ENCODE results near the gene ABCA3.
"Not testable (repeated sequence)": the region's sequence is repeated elsewhere in the genome, so short reads cannot be mapped to it uniquely, and the experiment has no call there.

ABCA3 gene

GRCh38 chr16:2340564-2341455 is at the start of gene ABCA3:
ABCA3 (minus strand) TSS chr16:2340728; CDS start chr16:2326466, 14,262 bp downstream.
- DNase-seq (ENCODE audit: low read depth in 1 of 2, low spot score in 1 of 2), result peak; percentile 84 to 95

GRCh38 chr16:2388875-2389433 is 48.4 kb upstream of the ABCA3 start:
- no peak for DNase-seq (ENCODE audit: low read depth in 1 of 2, low spot score in 1 of 2)

- DNase-seq (ENCODE audit: low read depth in 1 of 2, low spot score in 1 of 2), result no peak
These were observed 47.8 kb upstream of the ABCA3 start for GRCh38 chr16:2388139-2388874.

GRCh38 chr16:2386990-2387389 is 46.5 kb upstream of the ABCA3 start:
- DNase-seq (ENCODE audit: low read depth in 1 of 2, low spot score in 1 of 2), result no peak

GRCh38 chr16:2385982-2386381 is 45.5 kb upstream of the ABCA3 start:
- not testable (repeated sequence) for DNase-seq (ENCODE audit: low read depth in 1 of 2, low spot score in 1 of 2)

- no peak for DNase-seq (ENCODE audit: low read depth in 1 of 2, low spot score in 1 of 2)
These were observed 44.8 kb upstream of the ABCA3 start for GRCh38 chr16:2385190-2385836.

GRCh38 chr16:2384426-2384825 is 43.9 kb upstream of the ABCA3 start:
- DNase-seq (ENCODE audit: low read depth in 1 of 2, low spot score in 1 of 2), result no peak

- DNase-seq (ENCODE audit: low read depth in 1 of 2, low spot score in 1 of 2), result no peak
These were observed 43.0 kb upstream of the ABCA3 start for GRCh38 chr16:2383501-2383900.

GRCh38 chr16:2374644-2375043 is 34.1 kb upstream of the ABCA3 start:
- no peak for DNase-seq (ENCODE audit: low read depth in 1 of 2, low spot score in 1 of 2)

- DNase-seq (ENCODE audit: low read depth in 1 of 2, low spot score in 1 of 2), result no peak
These were observed 32.6 kb upstream of the ABCA3 start for GRCh38 chr16:2373176-2373575.

- DNase-seq (ENCODE audit: low read depth in 1 of 2, low spot score in 1 of 2), result no peak
These were observed 32.2 kb upstream of the ABCA3 start for GRCh38 chr16:2372684-2373083.

GRCh38 chr16:2371421-2371820 is 30.9 kb upstream of the ABCA3 start:
- no peak for DNase-seq (ENCODE audit: low read depth in 1 of 2, low spot score in 1 of 2)

- no peak for DNase-seq (ENCODE audit: low read depth in 1 of 2, low spot score in 1 of 2)
These were observed 30.2 kb upstream of the ABCA3 start for GRCh38 chr16:2370721-2371120.

- no peak for DNase-seq (ENCODE audit: low read depth in 1 of 2, low spot score in 1 of 2)
These were observed 26.3 kb upstream of the ABCA3 start for GRCh38 chr16:2366660-2367309.

GRCh38 chr16:2365397-2366294 is 25.1 kb upstream of the ABCA3 start:
- no peak for DNase-seq (ENCODE audit: low read depth in 1 of 2, low spot score in 1 of 2)

GRCh38 chr16:2364638-2365210 is 24.2 kb upstream of the ABCA3 start:
- no peak for DNase-seq (ENCODE audit: low read depth in 1 of 2, low spot score in 1 of 2)

- no peak for DNase-seq (ENCODE audit: low read depth in 1 of 2, low spot score in 1 of 2)
These were observed 21.7 kb upstream of the ABCA3 start for GRCh38 chr16:2362218-2362617.

- no peak for DNase-seq (ENCODE audit: low read depth in 1 of 2, low spot score in 1 of 2)
These were observed 20.6 kb upstream of the ABCA3 start for GRCh38 chr16:2361129-2361528.

GRCh38 chr16:2359919-2360318 is 19.4 kb upstream of the ABCA3 start:
- no peak for DNase-seq (ENCODE audit: low read depth in 1 of 2, low spot score in 1 of 2)

GRCh38 chr16:2358811-2359210 is 18.3 kb upstream of the ABCA3 start:
- DNase-seq (ENCODE audit: low read depth in 1 of 2, low spot score in 1 of 2), result no peak
